ENCODE results near the gene CAPN6. TPM values are rescaled to one million over a fixed set of nuclear protein-coding genes. Genes with fewer than 3 reads are reported as not detected.

The CAPN6 gene
- 0.14 TPM in 1 of 2 replicates, not detected in the other for total RNA-seq

GRCh38 chrX:111270339-111270738, at the start of gene CAPN6:
Gene CAPN6, minus strand, starts transcription at chrX:111270483. Its CDS starts 6,547 bp downstream, at chrX:111263936.

Other genes starting within 250 kb of the CAPN6 start
- gene PAK3, start 174.3 kb downstream of the CAPN6 start, total RNA-seq: 1.2 and 1.4 TPM in 2 replicates
- 0.07 TPM in 1 of 2 replicates, not detected in the other for gene DCX, start 141.7 kb upstream of the CAPN6 start, total RNA-seq
- gene SERTM2, start 241.2 kb upstream of the CAPN6 start, total RNA-seq: not detected in 2 replicates

All from airway epithelial cell (primary cell).